Stimulated activated naive CD8-positive, alpha-beta T cell treated with anti-CD3 and anti-CD28 coated beads, Interleukin-15, amount 100 ng/mL, for 72 hours (primary cell): Measurements from ENCODE around the gene ANKS3.
A peak's percentile ranks its signal among the peaks of the same experiment; 100 is the strongest.

Experiments
- ATAC-seq: fragments of 150-1000 bp; cut with Tn5 transposase; 2 replicates; pipeline ENCODE4 v1.10.0; 2021; ENCODE audit warnings: mild to moderate bottlenecking, moderate library complexity
- DNase-seq, 2 donors: peaks; one replicate each; pipeline ENCODE4 v3.0.0; 2021 to 2022
- H3K27ac Mint-ChIP-seq, 2 donors: one replicate each; pipeline ENCODE4 v1.8.0; 2022; ENCODE audit warnings: mild to moderate bottlenecking in 2 of 2, mixed read lengths in 2 of 2, moderate library complexity in 2 of 2
- H3K27me3 Mint-ChIP-seq: one replicate; pipeline ENCODE4 v1.8.0; 2022; ENCODE audit warnings: mixed read lengths
- H3K4me1 Mint-ChIP-seq: one replicate; pipeline ENCODE4 v1.8.0; 2022; ENCODE audit warnings: mild to moderate bottlenecking, mixed read lengths
- H3K4me3 Mint-ChIP-seq, 2 donors: one replicate each; pipeline ENCODE4 v1.8.0; 2022; ENCODE audit warnings: mild to moderate bottlenecking in 2 of 2, mixed read lengths in 2 of 2, moderate library complexity in 1 of 2
- H3K9me3 Mint-ChIP-seq, 2 donors: one replicate each; pipeline ENCODE4 v1.8.0; 2022; ENCODE audit warnings: mixed read lengths in 2 of 2

The ANKS3 gene

GRCh38 chr16:4734063-4734729, at the start of gene ANKS3, which contains the start of gene DNAAF8:
ANKS3 (minus strand) TSS chr16:4734271; CDS start chr16:4730149, 4,122 bp downstream.
DNAAF8 (plus strand) TSS chr16:4734537; CDS start chr16:4736515, 1,978 bp downstream.
- Mint-ChIP-seq H3K4me3 (peak within 1 kb of the TSS; percentile 83 to 95), H3K27ac (peak within 1 kb of the TSS; percentile 78 to 97), H3K4me1 (peaks cover 21% of the 10 kb centered on the region), H3K9me3 (no peaks in the 10 kb centered on the region), H3K27me3 (no peaks in the 10 kb centered on the region)
- ATAC-seq (peak; percentile 86), DNase-seq (peak; percentile 76 to 77)

- Mint-ChIP-seq H3K4me1 (no peaks in the 10 kb centered on the region), H3K27me3 (no peaks in the 10 kb centered on the region), H3K9me3 (no peaks in the 10 kb centered on the region), H3K27ac (no peak overlapping the region), H3K4me3 (no peak overlapping the region)
- ATAC-seq (peak; percentile 26), DNase-seq (no peak)
These were observed 49.3 kb upstream of the ANKS3 start for GRCh38 chr16:4783251-4783950.

GRCh38 chr16:4780235-4780634, 46.2 kb upstream of the ANKS3 start:
- Mint-ChIP-seq H3K9me3 (no peaks in the 10 kb centered on the region), H3K4me1 (no peaks in the 10 kb centered on the region), H3K27ac (no peak overlapping the region), H3K4me3 (no peak overlapping the region), H3K27me3 (no peaks in the 10 kb centered on the region)
- DNase-seq: no peak
- no peak for ATAC-seq

GRCh38 chr16:4778050-4778392, 44.0 kb upstream of the ANKS3 start:
- no peaks in the 10 kb centered on the region for H3K27me3 Mint-ChIP-seq
- H3K4me3 Mint-ChIP-seq: no peak overlapping the region
- no peak for DNase-seq
- no peaks in the 10 kb centered on the region for H3K9me3 Mint-ChIP-seq
- no peak overlapping the region for H3K27ac Mint-ChIP-seq
- no peaks in the 10 kb centered on the region for H3K4me1 Mint-ChIP-seq
- no peak for ATAC-seq

- Mint-ChIP-seq H3K27me3 (no peaks in the 10 kb centered on the region), H3K9me3 (no peaks in the 10 kb centered on the region), H3K4me1 (no peaks in the 10 kb centered on the region), H3K4me3 (no peak overlapping the region), H3K27ac (no peak overlapping the region)
- no peak for ATAC-seq
- DNase-seq: no peak
These were observed 43.4 kb upstream of the ANKS3 start for GRCh38 chr16:4777339-4778049.

GRCh38 chr16:4776141-4776705, 42.2 kb upstream of the ANKS3 start:
- ATAC-seq (no peak), DNase-seq (no peak)
- Mint-ChIP-seq H3K4me1 (no peaks in the 10 kb centered on the region), H3K27me3 (no peaks in the 10 kb centered on the region), H3K27ac (no peak overlapping the region), H3K4me3 (no peak overlapping the region), H3K9me3 (no peaks in the 10 kb centered on the region)

- H3K4me3 Mint-ChIP-seq: no peak overlapping the region
- ATAC-seq (peak; percentile 43), DNase-seq (no peak)
- no peak overlapping the region for H3K27ac Mint-ChIP-seq
- H3K4me1 Mint-ChIP-seq: no peaks in the 10 kb centered on the region
- H3K9me3 Mint-ChIP-seq: no peaks in the 10 kb centered on the region
- H3K27me3 Mint-ChIP-seq: no peaks in the 10 kb centered on the region
These were observed 40.9 kb upstream of the ANKS3 start for GRCh38 chr16:4775005-4775404.

GRCh38 chr16:4772351-4772750, 38.3 kb upstream of the ANKS3 start:
- DNase-seq (no peak), ATAC-seq (no peak)
- no peaks in the 10 kb centered on the region for H3K9me3 Mint-ChIP-seq
- H3K27ac Mint-ChIP-seq: no peak overlapping the region
- H3K27me3 Mint-ChIP-seq: no peaks in the 10 kb centered on the region
- no peak overlapping the region for H3K4me3 Mint-ChIP-seq
- H3K4me1 Mint-ChIP-seq: peaks cover 22% of the 10 kb centered on the region

GRCh38 chr16:4771646-4772045, 37.6 kb upstream of the ANKS3 start:
- Mint-ChIP-seq H3K9me3 (no peaks in the 10 kb centered on the region), H3K27ac (no peak overlapping the region), H3K27me3 (no peaks in the 10 kb centered on the region), H3K4me1 (peaks cover 24% of the 10 kb centered on the region), H3K4me3 (no peak overlapping the region)
- DNase-seq: no peak
- no peak for ATAC-seq

- Mint-ChIP-seq H3K9me3 (no peaks in the 10 kb centered on the region), H3K27me3 (no peaks in the 10 kb centered on the region), H3K27ac (no peak overlapping the region), H3K4me3 (peak overlapping the region in 1 of 2 donors; percentile 94), H3K4me1 (peaks cover 37% of the 10 kb centered on the region)
- DNase-seq: no peak
- ATAC-seq: no peak
These were observed 35.2 kb upstream of the ANKS3 start for GRCh38 chr16:4769306-4769638.

GRCh38 chr16:4768549-4769305, 34.7 kb upstream of the ANKS3 start:
- H3K9me3 Mint-ChIP-seq: no peaks in the 10 kb centered on the region
- peak overlapping the region; percentile 88 to 95 for H3K27ac Mint-ChIP-seq
- H3K4me1 Mint-ChIP-seq: peaks cover 37% of the 10 kb centered on the region
- no peaks in the 10 kb centered on the region for H3K27me3 Mint-ChIP-seq
- ATAC-seq (peak; percentile 80), DNase-seq (peak; percentile 70 to 88)
- H3K4me3 Mint-ChIP-seq: peak overlapping the region; percentile 89 to 94

GRCh38 chr16:4767872-4768548, 33.9 kb upstream of the ANKS3 start:
- DNase-seq (no peak), ATAC-seq (no peak)
- H3K4me3 Mint-ChIP-seq: peak overlapping the region; percentile 89 to 94
- H3K9me3 Mint-ChIP-seq: no peaks in the 10 kb centered on the region
- peak overlapping the region in 1 of 2 donors; percentile 88 for H3K27ac Mint-ChIP-seq
- H3K4me1 Mint-ChIP-seq: peaks cover 37% of the 10 kb centered on the region
- H3K27me3 Mint-ChIP-seq: no peaks in the 10 kb centered on the region

- no peaks in the 10 kb centered on the region for H3K27me3 Mint-ChIP-seq
- peak within 1 kb of the TSS; percentile 90 to 94 for H3K4me3 Mint-ChIP-seq
- peak within 1 kb of the TSS; percentile 85 to 88 for H3K27ac Mint-ChIP-seq
- ATAC-seq (peak; percentile 91), DNase-seq (peak; percentile 91 to 94)
- peaks cover 37% of the 10 kb centered on the region for H3K4me1 Mint-ChIP-seq
- H3K9me3 Mint-ChIP-seq: no peaks in the 10 kb centered on the region
These were observed 33.0 kb upstream of the ANKS3 start, which contains the start of gene ZNF500 for GRCh38 chr16:4766875-4767628. ZNF500 (minus strand) TSS chr16:4767162; CDS start chr16:4765978, 1,184 bp downstream.
